Breast epithelium (tissue), 3 donors: Measurements from ENCODE around the gene IRF3.

Experiments used
- POLR2A ChIP-seq: fragments of 450-650 bp; IDR thresholded peaks from one replicate; pipeline ENCODE4 v1.6.1; 2016; ENCODE audit warnings: antibody characterized with exemption, mild to moderate bottlenecking, moderate library complexity
- TF ChIP-seq, protein P1 (sequence below), 3 donors: fragments of 450-650 bp; IDR thresholded peaks; one replicate each; pipeline ENCODE4 v1.5.1; 2016 to 2017; ENCODE audit warnings: antibody characterized with exemption in 3 of 3, mild to moderate bottlenecking in 3 of 3, moderate library complexity in 3 of 3

DNA sequence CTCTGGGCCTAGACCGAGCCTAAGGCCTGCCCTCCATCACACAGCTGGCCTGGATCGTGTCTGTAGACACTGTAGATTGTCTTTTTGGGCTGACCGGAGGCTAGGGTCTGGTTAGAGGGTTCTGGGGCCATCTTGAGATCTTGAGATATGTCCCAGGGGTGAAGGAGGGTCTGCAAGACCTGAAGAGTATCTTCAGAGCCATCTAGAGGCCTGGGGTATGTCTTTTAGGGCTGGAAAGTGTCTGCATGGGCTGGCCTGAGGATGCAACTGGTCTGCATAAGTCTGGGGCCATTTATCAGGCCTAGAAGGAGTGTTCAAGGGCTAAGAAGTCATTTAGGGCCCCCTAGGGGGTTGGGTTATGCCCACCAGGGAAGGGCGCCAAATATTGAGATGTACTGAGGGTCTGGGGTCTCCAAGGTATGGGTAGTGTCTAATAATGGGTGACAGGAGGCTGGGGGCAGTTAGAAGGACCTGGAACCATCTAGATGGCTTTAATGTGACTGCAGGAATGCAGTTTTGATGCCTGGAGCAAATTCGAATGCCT lies 23.1 kb downstream of the IRF3 start:
- TF ChIP-seq, protein P1, sequence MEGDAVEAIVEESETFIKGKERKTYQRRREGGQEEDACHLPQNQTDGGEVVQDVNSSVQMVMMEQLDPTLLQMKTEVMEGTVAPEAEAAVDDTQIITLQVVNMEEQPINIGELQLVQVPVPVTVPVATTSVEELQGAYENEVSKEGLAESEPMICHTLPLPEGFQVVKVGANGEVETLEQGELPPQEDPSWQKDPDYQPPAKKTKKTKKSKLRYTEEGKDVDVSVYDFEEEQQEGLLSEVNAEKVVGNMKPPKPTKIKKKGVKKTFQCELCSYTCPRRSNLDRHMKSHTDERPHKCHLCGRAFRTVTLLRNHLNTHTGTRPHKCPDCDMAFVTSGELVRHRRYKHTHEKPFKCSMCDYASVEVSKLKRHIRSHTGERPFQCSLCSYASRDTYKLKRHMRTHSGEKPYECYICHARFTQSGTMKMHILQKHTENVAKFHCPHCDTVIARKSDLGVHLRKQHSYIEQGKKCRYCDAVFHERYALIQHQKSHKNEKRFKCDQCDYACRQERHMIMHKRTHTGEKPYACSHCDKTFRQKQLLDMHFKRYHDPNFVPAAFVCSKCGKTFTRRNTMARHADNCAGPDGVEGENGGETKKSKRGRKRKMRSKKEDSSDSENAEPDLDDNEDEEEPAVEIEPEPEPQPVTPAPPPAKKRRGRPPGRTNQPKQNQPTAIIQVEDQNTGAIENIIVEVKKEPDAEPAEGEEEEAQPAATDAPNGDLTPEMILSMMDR (IDR thresholded peaks at IDR 0.05), result no peak
- no peak for TF ChIP-seq POLR2A
